PC-9 (cell line): ENCODE data around the gene INO80E. TPM values are rescaled to one million over a fixed set of nuclear protein-coding genes. Genes with fewer than 3 reads are reported as not detected.

Source experiments
- BruUV-seq: library from RNA; stranded (reverse); fragments of 400-500 nt; replicated peaks from 2 replicates; lab custom pipeline; 2021; lab: Mats Ljungman, UMichigan
- CTCF ChIA-PET: fragments of 300-600 bp; sonication (Branson Sonifier 250); formaldehyde crosslinking; loops from one replicate; lab custom pipeline; 2022; ENCODE audit warnings: antibody characterized with exemption; lab: Charles Lee
- POLR2A ChIA-PET: fragments of 300-600 bp; sonication (Branson Sonifier 250); formaldehyde crosslinking; loops from one replicate; lab custom pipeline; 2022; ENCODE audit warnings: antibody characterized with exemption; ENCODE audit not compliant: unreplicated experiment; lab: Charles Lee
- DNase-seq, 2 experiments: peaks; one replicate each; pipeline versions ENCODE4 v3.0.0 to v3.0.0-alpha.2; 2015 to 2022; ENCODE audit warnings: mixed read lengths in 1 of 2
- H2AFZ ChIP-seq: fragments of 200-600 bp; sonication (generic); 2 replicates; pipeline ENCODE4 v1.8.1; 2017; ENCODE audit warnings: antibody characterized with exemption
- H3F3A ChIP-seq: fragments of 200-600 bp; sonication (generic); 2 replicates; pipeline ENCODE4 v1.8.1; 2017; ENCODE audit warnings: antibody characterized with exemption, mild to moderate bottlenecking, low read depth; ENCODE audit not compliant: insufficient read depth
- H3K27ac ChIP-seq: fragments of 200-600 bp; sonication (generic); 2 replicates; pipeline ENCODE4 v1.6.1; 2016; ENCODE audit warnings: mixed run types
- H3K27me3 ChIP-seq: fragments of 200-600 bp; sonication (generic); 2 replicates; pipeline ENCODE4 v1.6.1; 2016; ENCODE audit warnings: low read depth, mixed run types; ENCODE audit not compliant: insufficient read depth
- H3K36me3 ChIP-seq: fragments of 200-600 bp; sonication (generic); 2 replicates; pipeline ENCODE4 v1.6.1; 2016; ENCODE audit warnings: low read depth, mixed run types
- H3K4me1 ChIP-seq: fragments of 200-600 bp; sonication (generic); replicated peaks from 2 replicates; pipeline ENCODE4 v1.6.1; 2016; ENCODE audit warnings: mixed run types; ENCODE audit not compliant: insufficient read depth
- H3K4me2 ChIP-seq: fragments of 200-600 bp; sonication (generic); 2 replicates; pipeline ENCODE4 v1.6.1; 2017; ENCODE audit warnings: mixed run types
- H3K4me3 ChIP-seq: fragments of 200-600 bp; sonication (generic); 2 replicates; pipeline ENCODE4 v1.6.1; 2016; ENCODE audit warnings: mixed run types
- H3K79me2 ChIP-seq: fragments of 200-600 bp; sonication (generic); 2 replicates; pipeline ENCODE4 v1.6.1; 2017; ENCODE audit warnings: low read depth, mixed run types
- H3K9me2 ChIP-seq: fragments of 200-600 bp; sonication (generic); 2 replicates; pipeline ENCODE4 v1.8.1; 2017; ENCODE audit warnings: mild to moderate bottlenecking; ENCODE audit not compliant: insufficient read depth
- H3K9me3 ChIP-seq: fragments of 200-600 bp; sonication (generic); 2 replicates; pipeline ENCODE4 v1.8.1; 2016; ENCODE audit warnings: low read depth; ENCODE audit not compliant: insufficient read depth
- H4K20me1 ChIP-seq: fragments of 200-600 bp; sonication (generic); 2 replicates; pipeline ENCODE4 v1.8.1; 2017; ENCODE audit not compliant: insufficient read depth
- EZH2 ChIP-seq: fragments of 200-600 bp; sonication (generic); IDR thresholded peaks from 2 replicates; pipeline ENCODE4 v1.8.0; 2017; ENCODE audit warnings: antibody characterized with exemption, low read depth
- intact Hi-C: fragments of 100-400 bp; cut with micrococcal nuclease; formaldehyde crosslinking; loops from one replicate; pipeline ENCODE4 v1.10.0; 2022; ENCODE audit not compliant: unreplicated experiment
- total RNA-seq: library from RNA; stranded (reverse); gene quantifications from 2 replicates; pipeline ENCODE4 v1.2.3, GENCODE V29; 2021
- TF ChIP-seq, protein P1 (sequence below): fragments of 200-600 bp; sonication (generic); conservative IDR thresholded peaks from 2 replicates; pipeline ENCODE4 v1.6.1; 2017; ENCODE audit warnings: mixed run types, antibody characterized with exemption, mild to moderate bottlenecking, moderate library complexity

INO80E gene
- total RNA-seq, 1 experiment from 2014 or later, result 102 TPM

DNA sequence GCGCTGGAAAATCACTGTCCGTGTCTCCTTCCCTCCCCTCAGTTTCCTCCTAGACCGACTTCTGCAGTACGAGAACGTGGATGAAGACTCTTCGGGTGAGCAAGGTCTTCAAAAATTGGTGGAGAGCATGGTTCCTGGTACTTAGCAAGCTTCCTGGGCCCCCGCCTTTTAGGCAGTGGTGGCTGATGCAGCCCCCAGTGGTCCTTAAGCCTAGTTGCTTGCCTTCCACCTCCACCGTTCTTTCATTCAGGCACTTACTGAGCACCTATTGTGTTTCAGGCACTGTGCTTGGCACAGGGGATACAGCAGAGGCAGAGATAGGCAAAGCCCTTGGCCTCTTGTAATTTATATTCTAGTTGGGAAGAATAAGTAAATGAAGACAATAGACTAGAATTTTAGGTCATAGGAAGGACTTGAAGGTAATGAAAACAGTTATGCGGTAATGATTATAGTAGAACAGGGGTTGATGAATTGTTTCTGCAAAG is 767 bp downstream of the INO80E start:
- ChIA-PET CTCF (no interaction called here), POLR2A (no interaction called here)
- H2AFZ ChIP-seq, result peak overlapping the region; percentile 99
- intact Hi-C loops, result loop anchor here (1.0 to 5.0 kb wide), 3 partner anchors 70 to 134 kb away; partner anchors contain the start of genes ASPHD1, CDIPT and KCTD13
- H3K4me3 ChIP-seq, result peak overlapping the region; percentile 72
- H3K9me2 ChIP-seq, result no peaks in the 10 kb centered on the region
- H3K4me2 ChIP-seq, result peak overlapping the region; percentile 78
- H4K20me1 ChIP-seq, result no peaks in the 10 kb centered on the region
- H3K79me2 ChIP-seq, result peaks cover 11% of the 10 kb centered on the region
- H3K27ac ChIP-seq, result no peak overlapping the region
- peaks cover 25% of the 10 kb centered on the region for H3K4me1 ChIP-seq
- TF ChIP-seq, protein P1, sequence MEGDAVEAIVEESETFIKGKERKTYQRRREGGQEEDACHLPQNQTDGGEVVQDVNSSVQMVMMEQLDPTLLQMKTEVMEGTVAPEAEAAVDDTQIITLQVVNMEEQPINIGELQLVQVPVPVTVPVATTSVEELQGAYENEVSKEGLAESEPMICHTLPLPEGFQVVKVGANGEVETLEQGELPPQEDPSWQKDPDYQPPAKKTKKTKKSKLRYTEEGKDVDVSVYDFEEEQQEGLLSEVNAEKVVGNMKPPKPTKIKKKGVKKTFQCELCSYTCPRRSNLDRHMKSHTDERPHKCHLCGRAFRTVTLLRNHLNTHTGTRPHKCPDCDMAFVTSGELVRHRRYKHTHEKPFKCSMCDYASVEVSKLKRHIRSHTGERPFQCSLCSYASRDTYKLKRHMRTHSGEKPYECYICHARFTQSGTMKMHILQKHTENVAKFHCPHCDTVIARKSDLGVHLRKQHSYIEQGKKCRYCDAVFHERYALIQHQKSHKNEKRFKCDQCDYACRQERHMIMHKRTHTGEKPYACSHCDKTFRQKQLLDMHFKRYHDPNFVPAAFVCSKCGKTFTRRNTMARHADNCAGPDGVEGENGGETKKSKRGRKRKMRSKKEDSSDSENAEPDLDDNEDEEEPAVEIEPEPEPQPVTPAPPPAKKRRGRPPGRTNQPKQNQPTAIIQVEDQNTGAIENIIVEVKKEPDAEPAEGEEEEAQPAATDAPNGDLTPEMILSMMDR, result no peak
- no peak for TF ChIP-seq EZH2
- H3K36me3 ChIP-seq, result no peaks in the 10 kb centered on the region
- no TSS peak for BruUV-seq
- H3F3A ChIP-seq, result peaks cover 35% of the 10 kb centered on the region
- H3K27me3 ChIP-seq, result no peaks in the 10 kb centered on the region
- no peaks in the 10 kb centered on the region for H3K9me3 ChIP-seq
- DNase-seq, result no peak

- Histone ChIP-seq H3K4me3 (no peak overlapping the region), H3K36me3 (no peaks in the 10 kb centered on the region), H3K79me2 (peaks cover 11% of the 10 kb centered on the region), H3K27ac (no peak overlapping the region), H3F3A (peaks cover 14% of the 10 kb centered on the region; the same call in 1 of the 2 replicates), H3K9me2 (no peaks in the 10 kb centered on the region), H3K27me3 (no peaks in the 10 kb centered on the region), H3K4me2 (no peak overlapping the region), H3K4me1 (peaks cover 11% of the 10 kb centered on the region), H3K9me3 (no peaks in the 10 kb centered on the region), H4K20me1 (no peaks in the 10 kb centered on the region), H2AFZ (no peak overlapping the region)
- intact Hi-C loops, result loop anchor here (5.0 kb wide), 1 partner anchor 72 kb away; the partner anchor contains the start of gene KCTD13
- CTCF ChIA-PET, result interaction anchor here (0.7 kb wide), 1 partner anchor 74 kb away, joined by 14 read pairs; no protein-coding TSS in a partner anchor
- no peak for DNase-seq
- no TSS peak for BruUV-seq
- POLR2A ChIA-PET, result no interaction called here
- TF ChIP-seq, protein P1, result no peak
- no peak for TF ChIP-seq EZH2
Measured at GRCh38 chr16:29999605-30000004, 3.6 kb downstream of the INO80E start.

GRCh38 chr16:30000735-30001631 is 4.9 kb downstream of the INO80E start:
- Histone ChIP-seq H2AFZ (no peak overlapping the region), H3K36me3 (no peaks in the 10 kb centered on the region)
- POLR2A ChIA-PET, result no interaction called here

More at GRCh38 chr16:30000735-30001631, 4.9 kb downstream of the INO80E start:
- Histone ChIP-seq H3K9me3 (no peaks in the 10 kb centered on the region), H3K27ac (no peak overlapping the region), H3K4me1 (peaks cover 7% of the 10 kb centered on the region), H3K9me2 (no peaks in the 10 kb centered on the region), H3K27me3 (no peaks in the 10 kb centered on the region), H3K79me2 (peaks cover 11% of the 10 kb centered on the region), H3K4me2 (no peak overlapping the region), H3F3A (peaks cover 6% of the 10 kb centered on the region; the same call in 1 of the 2 replicates), H3K4me3 (no peak overlapping the region), H4K20me1 (peaks cover 3% of the 10 kb centered on the region; the same call in 1 of the 2 replicates)
- no peak for DNase-seq
- CTCF ChIA-PET, result interaction anchor here (0.5 kb wide), 1 partner anchor 1161 kb away, joined by 5 read pairs; no protein-coding TSS in a partner anchor
- TF ChIP-seq, protein P1, result no peak
- no peak for TF ChIP-seq EZH2
- intact Hi-C loops, result no loop called here
- no TSS peak for BruUV-seq
